SK-MEL-5 (cell line): ENCODE data around the gene P2RY13. TPM values are rescaled to one million over a fixed set of nuclear protein-coding genes. Genes with fewer than 3 reads are reported as not detected.
A peak's percentile ranks its signal among the peaks of the same experiment; 100 is the strongest.

ENCODE experiments used
- DNase-seq: peaks from one replicate; pipeline ENCODE4 v3.0.0-alpha.2; 2016; ENCODE audit warnings: low read depth, low spot score
- in situ Hi-C: cut with HindIII; loops from 2 replicates; pipeline ENCODE4 v1.10.0; 2016; ENCODE audit warnings: low sequenced_read_pairs, high pct_unique_total_duplicates, low pct_unique_long_range_greater_than_20kb
- total RNA-seq: library from RNA; depleted of rRNA; stranded (reverse); fragments of >200 nt; shearing (Covaris generic); gene quantifications from 2 replicates; pipeline ENCODE4 v1.2.3, GENCODE V29; 2014

The P2RY13 gene
- total RNA-seq, 1 experiment from 2014 or later, result not detected

GRCh38 chr3:151328298-151328995, 902 bp downstream of the P2RY13 start:
- DNase-seq, result no peak
- in situ Hi-C loops, result no loop called here

- in situ Hi-C loops, result no loop called here
These were observed 1.7 kb downstream of the P2RY13 start for GRCh38 chr3:151327571-151328198.

GRCh38 chr3:151322511-151322910, 6.8 kb downstream of the P2RY13 start:
- in situ Hi-C loops, result no loop called here
- no peak for DNase-seq

More at GRCh38 chr3:151327571-151328198, 1.7 kb downstream of the P2RY13 start:
- DNase-seq, result peak; percentile 53

- in situ Hi-C loops, result no loop called here
- DNase-seq, result no peak
These were observed 7.8 kb downstream of the P2RY13 start for GRCh38 chr3:151321526-151321925.

GRCh38 chr3:151320131-151320530, 9.2 kb downstream of the P2RY13 start:
- no peak for DNase-seq
- in situ Hi-C loops, result no loop called here

- no peak for DNase-seq
- in situ Hi-C loops, result no loop called here
These were observed 9.7 kb downstream of the P2RY13 start for GRCh38 chr3:151319628-151320027.

- in situ Hi-C loops, result no loop called here
These were observed 10.4 kb downstream of the P2RY13 start for GRCh38 chr3:151318991-151319390.

GRCh38 chr3:151318313-151318712, 11.0 kb downstream of the P2RY13 start:
- in situ Hi-C loops, result no loop called here
- no peak for DNase-seq

More at GRCh38 chr3:151318991-151319390, 10.4 kb downstream of the P2RY13 start:
- DNase-seq, result no peak

- in situ Hi-C loops, result no loop called here
- DNase-seq, result no peak
These were observed 12.9 kb downstream of the P2RY13 start, which contains the start of gene GPR87 for GRCh38 chr3:151316267-151316991. GPR87 (minus strand) TSS chr3:151316820; CDS start chr3:151300100, 16,720 bp downstream.

- in situ Hi-C loops, result no loop called here
- DNase-seq, result no peak
These were observed 13.5 kb downstream of the P2RY13 start for GRCh38 chr3:151315846-151316245.

- in situ Hi-C loops, result no loop called here
- DNase-seq, result no peak
These were observed 14.2 kb downstream of the P2RY13 start for GRCh38 chr3:151315136-151315535.

GRCh38 chr3:151314593-151314992, 14.8 kb downstream of the P2RY13 start:
- in situ Hi-C loops, result no loop called here
- DNase-seq, result no peak

GRCh38 chr3:151314137-151314536, 15.2 kb downstream of the P2RY13 start:
- no peak for DNase-seq
- in situ Hi-C loops, result no loop called here

GRCh38 chr3:151312972-151313371, 16.4 kb downstream of the P2RY13 start:
- in situ Hi-C loops, result no loop called here

GRCh38 chr3:151309566-151309965, 19.8 kb downstream of the P2RY13 start:
- DNase-seq, result no peak
- in situ Hi-C loops, result no loop called here

More at GRCh38 chr3:151312972-151313371, 16.4 kb downstream of the P2RY13 start:
- no peak for DNase-seq

- in situ Hi-C loops, result no loop called here
- no peak for DNase-seq
These were observed 21.5 kb downstream of the P2RY13 start for GRCh38 chr3:151307583-151308488.

- in situ Hi-C loops, result no loop called here
- DNase-seq, result no peak
These were observed 22.2 kb downstream of the P2RY13 start for GRCh38 chr3:151307131-151307530.
